ENCODE measurements around the gene DEPDC7. TPM values are rescaled to one million over a fixed set of nuclear protein-coding genes. Genes with fewer than 3 reads are reported as not detected.
A peak's percentile ranks its signal among the peaks of the same experiment; 100 is the strongest.

The DEPDC7 gene
- total and polyA plus RNA-seq, 9 of the 15 experiments (the other 6 are each of a cell fraction or from before 2014, with no cell fraction given): 5.4 to 19.9 (median 12.0) TPM

DNA sequence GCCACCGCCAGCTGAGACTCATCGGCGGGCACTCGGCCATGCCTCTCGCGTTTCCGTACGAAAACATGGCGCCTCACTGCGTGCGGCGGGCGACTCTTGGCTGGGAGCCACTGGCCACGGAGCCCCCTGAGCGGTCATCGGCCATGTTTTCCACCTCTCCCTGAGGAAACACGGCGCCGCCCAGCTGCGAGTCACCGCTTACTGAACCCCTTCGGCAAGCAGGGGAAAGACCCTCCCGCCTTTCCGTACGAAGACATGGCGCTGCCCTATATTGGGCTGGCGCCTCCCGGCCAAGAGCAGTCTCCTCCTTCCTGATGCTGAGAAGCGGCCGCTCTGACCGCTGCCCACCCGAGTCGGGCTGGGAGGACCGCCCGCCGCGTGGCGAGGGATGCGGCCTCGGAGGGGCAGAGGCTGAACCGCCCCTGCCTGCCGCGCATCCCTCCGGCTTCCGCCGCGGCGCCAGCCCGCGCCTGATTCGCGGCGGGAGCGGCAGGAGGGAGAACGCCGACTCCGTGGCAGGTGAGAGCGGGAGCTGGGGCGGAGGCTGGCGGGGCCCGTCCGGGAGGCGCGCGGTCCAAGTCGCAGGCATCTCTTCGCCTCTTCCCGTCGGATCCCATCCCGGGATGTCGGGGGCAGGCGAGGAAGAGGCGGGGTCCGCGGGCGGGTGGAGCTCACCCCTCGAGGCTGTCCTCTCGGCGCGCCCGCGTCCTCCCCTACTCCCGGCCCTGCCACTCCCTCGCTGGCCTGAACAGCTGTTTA is 23.8 kb downstream of the DEPDC7 start, which contains the start of gene TCP11L1 (continued):
- TF ChIP-seq, protein P1, sequence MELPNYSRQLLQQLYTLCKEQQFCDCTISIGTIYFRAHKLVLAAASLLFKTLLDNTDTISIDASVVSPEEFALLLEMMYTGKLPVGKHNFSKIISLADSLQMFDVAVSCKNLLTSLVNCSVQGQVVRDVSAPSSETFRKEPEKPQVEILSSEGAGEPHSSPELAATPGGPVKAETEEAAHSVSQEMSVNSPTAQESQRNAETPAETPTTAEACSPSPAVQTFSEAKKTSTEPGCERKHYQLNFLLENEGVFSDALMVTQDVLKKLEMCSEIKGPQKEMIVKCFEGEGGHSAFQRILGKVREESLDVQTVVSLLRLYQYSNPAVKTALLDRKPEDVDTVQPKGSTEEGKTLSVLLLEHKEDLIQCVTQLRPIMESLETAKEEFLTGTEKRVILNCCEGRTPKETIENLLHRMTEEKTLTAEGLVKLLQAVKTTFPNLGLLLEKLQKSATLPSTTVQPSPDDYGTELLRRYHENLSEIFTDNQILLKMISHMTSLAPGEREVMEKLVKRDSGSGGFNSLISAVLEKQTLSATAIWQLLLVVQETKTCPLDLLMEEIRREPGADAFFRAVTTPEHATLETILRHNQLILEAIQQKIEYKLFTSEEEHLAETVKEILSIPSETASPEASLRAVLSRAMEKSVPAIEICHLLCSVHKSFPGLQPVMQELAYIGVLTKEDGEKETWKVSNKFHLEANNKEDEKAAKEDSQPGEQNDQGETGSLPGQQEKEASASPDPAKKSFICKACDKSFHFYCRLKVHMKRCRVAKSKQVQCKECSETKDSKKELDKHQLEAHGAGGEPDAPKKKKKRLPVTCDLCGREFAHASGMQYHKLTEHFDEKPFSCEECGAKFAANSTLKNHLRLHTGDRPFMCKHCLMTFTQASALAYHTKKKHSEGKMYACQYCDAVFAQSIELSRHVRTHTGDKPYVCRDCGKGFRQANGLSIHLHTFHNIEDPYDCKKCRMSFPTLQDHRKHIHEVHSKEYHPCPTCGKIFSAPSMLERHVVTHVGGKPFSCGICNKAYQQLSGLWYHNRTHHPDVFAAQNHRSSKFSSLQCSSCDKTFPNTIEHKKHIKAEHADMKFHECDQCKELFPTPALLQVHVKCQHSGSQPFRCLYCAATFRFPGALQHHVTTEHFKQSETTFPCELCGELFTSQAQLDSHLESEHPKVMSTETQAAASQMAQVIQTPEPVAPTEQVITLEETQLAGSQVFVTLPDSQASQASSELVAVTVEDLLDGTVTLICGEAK (IDR thresholded peaks at IDR 0.05): 0 out of 2 replicates have a peak, but pooled peaks have one; percentile 47
- TF ChIP-seq, protein P1 (CRISPR knock-in tag; IDR thresholded peaks at IDR 0.05): no peak
- TF ChIP-seq, protein P2, sequence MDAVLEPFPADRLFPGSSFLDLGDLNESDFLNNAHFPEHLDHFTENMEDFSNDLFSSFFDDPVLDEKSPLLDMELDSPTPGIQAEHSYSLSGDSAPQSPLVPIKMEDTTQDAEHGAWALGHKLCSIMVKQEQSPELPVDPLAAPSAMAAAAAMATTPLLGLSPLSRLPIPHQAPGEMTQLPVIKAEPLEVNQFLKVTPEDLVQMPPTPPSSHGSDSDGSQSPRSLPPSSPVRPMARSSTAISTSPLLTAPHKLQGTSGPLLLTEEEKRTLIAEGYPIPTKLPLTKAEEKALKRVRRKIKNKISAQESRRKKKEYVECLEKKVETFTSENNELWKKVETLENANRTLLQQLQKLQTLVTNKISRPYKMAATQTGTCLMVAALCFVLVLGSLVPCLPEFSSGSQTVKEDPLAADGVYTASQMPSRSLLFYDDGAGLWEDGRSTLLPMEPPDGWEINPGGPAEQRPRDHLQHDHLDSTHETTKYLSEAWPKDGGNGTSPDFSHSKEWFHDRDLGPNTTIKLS (IDR thresholded peaks at IDR 0.05; ENCODE audit: borderline replicate concordance, low read depth): peak; percentile 63; the same call in 1 of the 2 replicates
- 0 out of 2 replicates have a peak, but pooled peaks have one; percentile 9 for TF ChIP-seq CREB1 (IDR thresholded peaks at IDR 0.05)
- no peak for TF ChIP-seq CREB1 (CRISPR knock-in tag; IDR thresholded peaks at IDR 0.05)
- TF ChIP-seq ZNF695 (CRISPR knock-in tag; IDR thresholded peaks at IDR 0.05): no peak
- TF ChIP-seq, protein P3, sequence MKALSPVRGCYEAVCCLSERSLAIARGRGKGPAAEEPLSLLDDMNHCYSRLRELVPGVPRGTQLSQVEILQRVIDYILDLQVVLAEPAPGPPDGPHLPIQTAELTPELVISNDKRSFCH (CRISPR knock-in tag; IDR thresholded peaks at IDR 0.05): no peak
- TF ChIP-seq, protein P3 (tag; IDR thresholded peaks at IDR 0.05): peak; percentile 88
- peak; percentile 25; the same call in 1 of the 2 replicates for TF ChIP-seq ILF3 (IDR thresholded peaks at IDR 0.05; ENCODE audit: borderline replicate concordance)
- TF ChIP-seq TFAP4 (CRISPR knock-in tag; IDR thresholded peaks at IDR 0.05; ENCODE audit: borderline replicate concordance): peak; percentile 99
- peak; percentile 45 for TF ChIP-seq HMGN3 (IDR thresholded peaks at IDR 0.05; ENCODE audit: borderline replicate concordance, extremely low read depth, insufficient read length, low read depth, low read length)
- TF ChIP-seq CCNT2 (IDR thresholded peaks at IDR 0.05; ENCODE audit: borderline replicate concordance, extremely low read depth, insufficient read length, low read depth, low read length): peak; percentile 14
- TF ChIP-seq CAMTA2 (CRISPR knock-in tag; conservative IDR thresholded peaks at IDR 0.05): no peak
- TF ChIP-seq U2AF1 (optimal IDR thresholded peaks at IDR 0.05; ENCODE audit: low read depth, low read length): peak; percentile 52
- no peak for TF ChIP-seq ZNF253 (CRISPR knock-in tag; conservative IDR thresholded peaks at IDR 0.05)
